SK-N-SH (cell line): ENCODE measurements around the gene OR10J1. TPM values are rescaled to one million over a fixed set of nuclear protein-coding genes. Genes with fewer than 3 reads are reported as not detected.

Experiments used
- CTCF ChIA-PET: fragments of 300-600, 350-600 bp; formaldehyde crosslinking; extraction: SDS; loops from one replicate; lab custom pipeline; 2021; lab: Yijun Ruan, JAX
- POLR2A ChIA-PET: fragments of 350-600 bp; sonication (Branson Sonifier 250); formaldehyde crosslinking; extraction: SDS; loops from one replicate; lab custom pipeline; 2020; ENCODE audit warnings: antibody characterized with exemption, inconsistent platforms; lab: Yijun Ruan, JAX
- DNase-seq: peaks from one replicate; pipeline ENCODE4 v3.0.0; 2012
- H2AFZ ChIP-seq: fragments of 200-600 bp; sonication (generic); 2 replicates; pipeline ENCODE4 v1.8.1; 2016; ENCODE audit warnings: antibody characterized with exemption, mild to moderate bottlenecking, low read depth
- H3F3A ChIP-seq: fragments of 200-600 bp; sonication (generic); replicated peaks from 2 replicates; pipeline ENCODE3; 2016; ENCODE audit warnings: antibody characterized with exemption, mild to moderate bottlenecking; ENCODE audit not compliant: insufficient read depth
- H3K27ac ChIP-seq, 2 experiments: fragments of 200-500 bp in 1 of 2; fragments of 200-600 bp in 1 of 2; sonication (Bioruptor generic) in 1 of 2; sonication (generic), shearing (Covaris generic) in 1 of 2; 2 replicates each; pipeline versions ENCODE4 v1.5.1 to v1.6.1; 2014 to 2016; ENCODE audit warnings: low read depth in 2 of 2, inconsistent platforms in 1 of 2, low read length in 1 of 2, mild to moderate bottlenecking in 1 of 2, mixed read lengths in 1 of 2
- H3K27me3 ChIP-seq: fragments of 200-600 bp; sonication (generic), shearing (Covaris generic); 2 replicates; pipeline ENCODE4 v1.6.1; 2016; ENCODE audit warnings: mixed run types; ENCODE audit not compliant: insufficient read depth
- H3K36me3 ChIP-seq, 2 experiments: fragments of 200-500 bp in 1 of 2; fragments of 200-600 bp in 1 of 2; sonication (Bioruptor generic) in 1 of 2; sonication (generic) in 1 of 2; replicated peaks in 1 of 2; 2 replicates each; pipeline versions ENCODE3 to v1.5.1; 2014 to 2016; ENCODE audit warnings: low read length in 1 of 2, mild to moderate bottlenecking in 1 of 2; ENCODE audit not compliant: insufficient read depth in 2 of 2, control insufficient read depth in 1 of 2
- H3K4me1 ChIP-seq, 2 experiments: fragments of 200-500 bp in 1 of 2; fragments of 200-600 bp in 1 of 2; sonication (Bioruptor generic) in 1 of 2; sonication (generic), shearing (Covaris generic) in 1 of 2; 2 replicates each; pipeline versions ENCODE4 v1.5.1 to v1.6.1; 2014 to 2016; ENCODE audit warnings: low read depth in 1 of 2, low read length in 1 of 2, mixed run types in 1 of 2; ENCODE audit not compliant: insufficient read depth in 2 of 2, control insufficient read depth in 1 of 2
- H3K4me2 ChIP-seq: fragments of 200-600 bp; sonication (generic), shearing (Covaris generic); 2 replicates; pipeline ENCODE4 v1.6.1; 2017; ENCODE audit warnings: mixed run types
- H3K4me3 ChIP-seq, 2 experiments: fragments of 200-500 bp in 1 of 2; fragments of 200-600 bp in 1 of 2; sonication (Bioruptor generic) in 1 of 2; sonication (generic), shearing (Covaris generic) in 1 of 2; 2 replicates each; pipeline versions ENCODE4 v1.5.1 to v1.8.1; 2014 to 2016; ENCODE audit warnings: low read depth in 2 of 2, inconsistent platforms in 1 of 2, low read length in 1 of 2, mild to moderate bottlenecking in 1 of 2, mixed read lengths in 1 of 2, moderate library complexity in 1 of 2
- H3K79me2 ChIP-seq: fragments of 200-600 bp; sonication (generic); 2 replicates; pipeline ENCODE4 v1.8.1; 2017; ENCODE audit warnings: mild to moderate bottlenecking; ENCODE audit not compliant: insufficient read depth
- H3K9ac ChIP-seq: fragments of 200-600 bp; sonication (generic); 2 replicates; pipeline ENCODE4 v1.6.1; 2017; ENCODE audit warnings: mixed run types
- H3K9me2 ChIP-seq: fragments of 200-600 bp; sonication (generic); 2 replicates; pipeline ENCODE4 v1.6.1; 2017; ENCODE audit warnings: mixed run types
- H3K9me3 ChIP-seq: fragments of 200-600 bp; sonication (generic); 2 replicates; pipeline ENCODE4 v1.6.1; 2017; ENCODE audit warnings: mixed run types, mild to moderate bottlenecking, moderate library complexity
- H4K20me1 ChIP-seq: fragments of 200-600 bp; sonication (generic); 2 replicates; pipeline ENCODE4 v1.6.1; 2017; ENCODE audit warnings: mild to moderate bottlenecking, mixed run types; ENCODE audit not compliant: insufficient read depth
- GABPA ChIP-seq: IDR thresholded peaks from 2 replicates; pipeline ENCODE4 v1.4.0; 2012; ENCODE audit warnings: low read depth, mild to moderate bottlenecking
- GATA2 ChIP-seq: sonication (generic); formaldehyde crosslinking; IDR thresholded peaks from 2 replicates; pipeline ENCODE4 v1.5.0; 2020; ENCODE audit warnings: mild to moderate bottlenecking, missing genetic modification reagents
- MEF2A ChIP-seq: IDR thresholded peaks from 2 replicates; pipeline ENCODE4 v1.4.0; 2012; ENCODE audit warnings: low read depth, borderline replicate concordance
- NFIC ChIP-seq: IDR thresholded peaks from 2 replicates; pipeline ENCODE4 v1.4.0; 2012; ENCODE audit warnings: borderline replicate concordance
- NRF1 ChIP-seq: IDR thresholded peaks from 2 replicates; pipeline ENCODE4 v1.6.1; 2012; ENCODE audit warnings: low read depth, mild to moderate bottlenecking, low read length
- RAD21 ChIP-seq: IDR thresholded peaks from 2 replicates; pipeline ENCODE4 v1.6.1; 2012; ENCODE audit warnings: mild to moderate bottlenecking, low read length
- RCOR1 ChIP-seq: fragments of 150-350 bp; IDR thresholded peaks from 2 replicates; pipeline ENCODE4 v1.6.1; 2017; ENCODE audit warnings: antibody characterized with exemption, low read length
- RXRA ChIP-seq: IDR thresholded peaks from 2 replicates; pipeline ENCODE4 v1.4.0; 2012; ENCODE audit warnings: low read depth, mild to moderate bottlenecking, borderline replicate concordance
- SIN3A ChIP-seq: IDR thresholded peaks from 2 replicates; pipeline ENCODE4 v1.6.1; 2012; ENCODE audit warnings: low read depth, mild to moderate bottlenecking, low read length, moderate library complexity, borderline replicate concordance
- TAF1 ChIP-seq: IDR thresholded peaks from 2 replicates; pipeline ENCODE4 v1.6.1; 2012; ENCODE audit warnings: low read depth, mild to moderate bottlenecking, low read length, moderate library complexity, borderline replicate concordance
- TCF12 ChIP-seq: IDR thresholded peaks from 2 replicates; pipeline ENCODE4 v1.4.0; 2012
- TEAD4 ChIP-seq: IDR thresholded peaks from 2 replicates; pipeline ENCODE4 v1.4.0; 2012; ENCODE audit warnings: mild to moderate bottlenecking, borderline replicate concordance; ENCODE audit not compliant: insufficient read depth
- YY1 ChIP-seq: IDR thresholded peaks from 2 replicates; pipeline ENCODE4 v1.4.0; 2012; ENCODE audit warnings: low read depth, mild to moderate bottlenecking
- WGBS: methylation state at CpG from one replicate; pipeline ENCODE4 v1.1.6; 2017; ENCODE audit warnings: low lambda C conversion rate; 5-methylcytosine and 5-hydroxymethylcytosine counted together
- polyA plus RNA-seq, 3 experiments: library from polyadenylated mRNA; depleted of rRNA; stranded (reverse); fragments of >200 nt; gene quantifications; 2 replicates each; pipeline ENCODE4 v1.2.3, GENCODE V29; 2012
- TF ChIP-seq, protein P1 (sequence below): IDR thresholded peaks from 2 replicates; pipeline ENCODE4 v1.4.0; 2012; ENCODE audit warnings: low read depth
- TF ChIP-seq, protein P2 (sequence below): IDR thresholded peaks from 2 replicates; pipeline ENCODE4 v1.6.1; 2012; ENCODE audit warnings: mild to moderate bottlenecking, low read depth, low read length, moderate library complexity
- TF ChIP-seq, protein P3 (sequence below): IDR thresholded peaks from 2 replicates; pipeline ENCODE4; 2012

Gene OR10J1
- polyA plus RNA-seq, 1 of the 3 experiments (the other 2 are of a cell fraction), result not detected

DNA sequence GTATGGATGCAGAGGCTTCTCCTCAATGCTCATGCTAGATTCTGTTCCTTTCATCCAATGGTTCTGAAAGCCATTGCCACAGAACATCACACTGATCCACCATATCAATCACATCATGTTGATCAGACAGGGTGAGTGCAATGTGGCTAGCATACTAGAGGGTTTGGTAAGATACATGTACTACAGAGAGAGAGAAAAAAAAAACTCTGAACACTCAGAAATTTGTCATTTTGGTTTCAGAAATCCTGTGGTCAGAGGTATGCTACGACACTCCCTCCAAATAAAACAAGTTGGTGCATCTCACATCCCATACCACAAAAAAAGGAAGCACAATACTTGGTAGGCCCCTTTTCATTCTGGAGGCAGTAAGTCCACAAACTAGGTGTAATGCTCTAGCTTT, 35.4 kb downstream of the OR10J1 start:
- POLR2A ChIA-PET, result no interaction called here
- CTCF ChIA-PET, result interaction anchor here (0.6 kb wide), 1 partner anchor 475 kb away, joined by 3 read pairs; no protein-coding TSS in a partner anchor
- no peak overlapping the region for H3K27ac ChIP-seq
- no peaks in the 10 kb centered on the region for H3F3A ChIP-seq
- DNase-seq, result no peak
- H3K36me3 ChIP-seq, result no peaks in the 10 kb centered on the region
- H3K27me3 ChIP-seq, result no peaks in the 10 kb centered on the region
- no peaks in the 10 kb centered on the region for H3K79me2 ChIP-seq
- H4K20me1 ChIP-seq, result no peaks in the 10 kb centered on the region
- no peak overlapping the region for H3K4me2 ChIP-seq
- no peaks in the 10 kb centered on the region for H3K9me2 ChIP-seq
- WGBS, result 4% methylated on average over 1 of the region's 1 CpG
- H2AFZ ChIP-seq, result no peak overlapping the region
- H3K9ac ChIP-seq, result no peak overlapping the region
- H3K4me1 ChIP-seq, result no peaks in the 10 kb centered on the region
- no peak overlapping the region for H3K4me3 ChIP-seq
- no peaks in the 10 kb centered on the region for H3K9me3 ChIP-seq
- TF ChIP-seq, protein P1, sequence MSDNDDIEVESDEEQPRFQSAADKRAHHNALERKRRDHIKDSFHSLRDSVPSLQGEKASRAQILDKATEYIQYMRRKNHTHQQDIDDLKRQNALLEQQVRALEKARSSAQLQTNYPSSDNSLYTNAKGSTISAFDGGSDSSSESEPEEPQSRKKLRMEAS, result no peak
- TF ChIP-seq GATA2 (no peak), TCF12 (no peak), RXRA (no peak), TAF1 (no peak), NRF1 (no peak)

DNA sequence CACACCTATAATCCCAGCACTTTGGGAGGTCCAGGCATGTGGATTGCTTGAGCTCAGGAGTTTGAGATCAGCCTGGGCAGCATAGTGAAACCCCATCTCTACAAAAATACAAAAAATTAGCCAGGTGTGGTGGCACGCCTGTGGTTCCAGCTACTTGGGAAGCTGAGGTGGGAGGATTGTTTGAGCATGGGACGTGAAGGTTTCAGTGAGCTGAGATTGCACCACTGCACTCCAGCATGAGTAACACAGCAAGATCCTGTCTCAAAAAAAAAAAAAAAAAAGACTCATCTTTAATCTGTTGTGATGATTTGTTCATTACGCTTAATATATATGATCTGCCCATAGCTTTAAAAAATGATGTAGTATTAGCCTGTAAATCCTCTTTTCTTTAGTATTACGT, 44.0 kb downstream of the OR10J1 start:
- POLR2A ChIA-PET, result no interaction called here

More for the DNA sequence above, 44.0 kb downstream of the OR10J1 start:
- TF ChIP-seq SIN3A (no peak), RAD21 (no peak), RXRA (no peak), TEAD4 (no peak), MEF2A (no peak), YY1 (no peak), NFIC (no peak), RCOR1 (no peak), GABPA (no peak)
- TF ChIP-seq, protein P2, sequence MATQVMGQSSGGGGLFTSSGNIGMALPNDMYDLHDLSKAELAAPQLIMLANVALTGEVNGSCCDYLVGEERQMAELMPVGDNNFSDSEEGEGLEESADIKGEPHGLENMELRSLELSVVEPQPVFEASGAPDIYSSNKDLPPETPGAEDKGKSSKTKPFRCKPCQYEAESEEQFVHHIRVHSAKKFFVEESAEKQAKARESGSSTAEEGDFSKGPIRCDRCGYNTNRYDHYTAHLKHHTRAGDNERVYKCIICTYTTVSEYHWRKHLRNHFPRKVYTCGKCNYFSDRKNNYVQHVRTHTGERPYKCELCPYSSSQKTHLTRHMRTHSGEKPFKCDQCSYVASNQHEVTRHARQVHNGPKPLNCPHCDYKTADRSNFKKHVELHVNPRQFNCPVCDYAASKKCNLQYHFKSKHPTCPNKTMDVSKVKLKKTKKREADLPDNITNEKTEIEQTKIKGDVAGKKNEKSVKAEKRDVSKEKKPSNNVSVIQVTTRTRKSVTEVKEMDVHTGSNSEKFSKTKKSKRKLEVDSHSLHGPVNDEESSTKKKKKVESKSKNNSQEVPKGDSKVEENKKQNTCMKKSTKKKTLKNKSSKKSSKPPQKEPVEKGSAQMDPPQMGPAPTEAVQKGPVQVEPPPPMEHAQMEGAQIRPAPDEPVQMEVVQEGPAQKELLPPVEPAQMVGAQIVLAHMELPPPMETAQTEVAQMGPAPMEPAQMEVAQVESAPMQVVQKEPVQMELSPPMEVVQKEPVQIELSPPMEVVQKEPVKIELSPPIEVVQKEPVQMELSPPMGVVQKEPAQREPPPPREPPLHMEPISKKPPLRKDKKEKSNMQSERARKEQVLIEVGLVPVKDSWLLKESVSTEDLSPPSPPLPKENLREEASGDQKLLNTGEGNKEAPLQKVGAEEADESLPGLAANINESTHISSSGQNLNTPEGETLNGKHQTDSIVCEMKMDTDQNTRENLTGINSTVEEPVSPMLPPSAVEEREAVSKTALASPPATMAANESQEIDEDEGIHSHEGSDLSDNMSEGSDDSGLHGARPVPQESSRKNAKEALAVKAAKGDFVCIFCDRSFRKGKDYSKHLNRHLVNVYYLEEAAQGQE, result no peak
- TF ChIP-seq, protein P3, sequence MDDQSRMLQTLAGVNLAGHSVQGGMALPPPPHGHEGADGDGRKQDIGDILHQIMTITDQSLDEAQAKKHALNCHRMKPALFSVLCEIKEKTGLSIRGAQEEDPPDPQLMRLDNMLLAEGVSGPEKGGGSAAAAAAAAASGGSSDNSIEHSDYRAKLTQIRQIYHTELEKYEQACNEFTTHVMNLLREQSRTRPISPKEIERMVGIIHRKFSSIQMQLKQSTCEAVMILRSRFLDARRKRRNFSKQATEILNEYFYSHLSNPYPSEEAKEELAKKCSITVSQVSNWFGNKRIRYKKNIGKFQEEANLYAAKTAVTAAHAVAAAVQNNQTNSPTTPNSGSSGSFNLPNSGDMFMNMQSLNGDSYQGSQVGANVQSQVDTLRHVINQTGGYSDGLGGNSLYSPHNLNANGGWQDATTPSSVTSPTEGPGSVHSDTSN, result no peak
- TF ChIP-seq, all 33 proteins: peak for 0
- Histone ChIP-seq H3K9ac (no peak overlapping the region), H3K36me3 (no peaks in the 10 kb centered on the region), H3K9me2 (no peaks in the 10 kb centered on the region), H2AFZ (no peak overlapping the region), H3K27me3 (no peaks in the 10 kb centered on the region), H3K4me2 (no peak overlapping the region), H3F3A (no peaks in the 10 kb centered on the region), H3K9me3 (no peaks in the 10 kb centered on the region), H3K4me3 (no peak overlapping the region), H3K79me2 (no peaks in the 10 kb centered on the region), H3K4me1 (no peaks in the 10 kb centered on the region), H4K20me1 (no peaks in the 10 kb centered on the region), H3K27ac (no peak overlapping the region)
- DNase-seq, result no peak
- WGBS, result 23% methylated on average over 4 of the region's 4 CpGs
- CTCF ChIA-PET, result no interaction called here

Other genes starting within 250 kb of the OR10J1 start
- 0.02 TPM in 1 of 2 replicates, not detected in the other for gene ACKR1, start 234.8 kb upstream of the OR10J1 start, polyA plus RNA-seq (2012; rRNA removed)
- not detected in 2 replicates for gene FCER1A, start 137.4 kb upstream of the OR10J1 start, polyA plus RNA-seq (2012; rRNA removed)
- not detected in 2 replicates for gene OR10J4, start 7.5 kb upstream of the OR10J1 start, polyA plus RNA-seq (2012; rRNA removed)
- gene OR10J5, start 96.3 kb downstream of the OR10J1 start, polyA plus RNA-seq (2012; rRNA removed), result not detected in 2 replicates
- gene APCS, start 148.1 kb downstream of the OR10J1 start, polyA plus RNA-seq (2012; rRNA removed), result not detected in 2 replicates